Pancreas (tissue), 10 donors: Measurements from ENCODE around the gene MARK4. TPM values are rescaled to one million over a fixed set of nuclear protein-coding genes. Genes with fewer than 3 reads are reported as not detected.

Experiments
- ATAC-seq, 4 donors: fragments of 200-7000 bp; cut with Tn5 transposase; one replicate each; pipeline versions ENCODE4 v1.8.0 to v1.9.1; 2020; ENCODE audit warnings: mild to moderate bottlenecking in 4 of 4, moderate library complexity in 4 of 4
- DNase-seq, 6 donors: peaks; one replicate each; pipeline ENCODE4 v3.0.0-alpha.2; 2020
- FAIRE-seq: peaks from 2 replicates; lab custom pipeline; 2012; peaks lifted over from hg19 to GRCh38; lab: Jason Lieb, UNC
- H3K27ac ChIP-seq, 4 donors: fragments of 200-600 bp; sonication (generic); 1 replicate in 3 of 4; 2 replicates in 1 of 4; pipeline versions ENCODE4 v1.5.0 to v1.8.0; 2020
- H3K27me3 ChIP-seq, 4 donors: fragments of 200-600 bp; one replicate each; pipeline ENCODE4 v1.8.0; 2021
- H3K36me3 ChIP-seq, 3 donors: fragments of 200-600 bp; sonication (generic) in 1 of 3; one replicate each; pipeline versions ENCODE4 v1.5.0 to v1.8.0; 2020 to 2021
- H3K4me1 ChIP-seq, 3 donors: fragments of 200-600 bp; one replicate each; pipeline ENCODE4 v1.8.0; 2021
- H3K4me3 ChIP-seq, 4 donors: fragments of 200-600 bp; sonication (generic) in 2 of 4; one replicate each; pipeline versions ENCODE4 v1.5.0 to v1.8.0; 2020 to 2021
- H3K9me3 ChIP-seq, 4 donors: fragments of 200-600 bp; one replicate each; pipeline ENCODE4 v1.8.0; 2021
- CTCF ChIP-seq, 4 donors: fragments of 200-600 bp; sonication (generic) in 3 of 4; IDR thresholded peaks; one replicate each; pipeline versions ENCODE4 v1.5.0 to v1.8.0; 2021; ENCODE audit warnings: antibody characterized with exemption in 4 of 4
- WGBS, 2 donors: extraction: QIAGEN DNeasy Blood & Tissue Kit; methylation state at CpG; one replicate each; pipeline ENCODE4 v1.1.7; 2013; 5-methylcytosine and 5-hydroxymethylcytosine counted together
- intact Hi-C, 3 donors: fragments of 100-400 bp; cut with DNase I; formaldehyde crosslinking; loops; one replicate each; pipeline versions ENCODE4 v1.11.1 to v1.14.2; 2022
- polyA plus RNA-seq, 2 donors: library from polyadenylated mRNA; stranded (reverse); fragments of 200-250 nt; gene quantifications; one replicate each; pipeline ENCODE4 v1.2.3, GENCODE V29; 2013
- total RNA-seq, 6 donors: library from RNA; stranded (reverse); fragmentation: NEBNext Ultra II Directional in 4 of 6; extraction: Animal tissue kit (Norgen Biotek cat#: 25700) in 4 of 6; gene quantifications; one replicate each; pipeline versions ENCODE4 v1.2.1 to v1.2.4, GENCODE V29; 2021 to 2023
- donor health status: healthy with polysubstance abuse.
- donor health status: DM: no; HTN: no; CAD: no; lungs with moderate emphysema.
- donor health status: DM: no; HTN: no; CAD: no.
- donor health status: control.
- donor health status: control.
- donor health status: Bipolar disorder and iron deficiency.
- donor health status: DM: yes; HTN: yes; CAD: no.
- donor health status: DM: no; HTN: no; CAD: no.
- donor health status: DM: no; HTN: no; CAD: no.
- donor health status: DM: yes; HTN: yes; CAD: no.

Gene MARK4
- total and polyA plus RNA-seq, 8 donors, result 12.8 to 22.8 (median 20.0) TPM

- Histone ChIP-seq H3K4me3 (no peak overlapping the region), H3K27ac (no peak overlapping the region), H3K36me3 (no peaks in the 10 kb centered on the region), H3K27me3 (no peaks in the 10 kb centered on the region), H3K9me3 (no peaks in the 10 kb centered on the region), H3K4me1 (no peaks in the 10 kb centered on the region)
- TF ChIP-seq CTCF (IDR thresholded peaks at IDR 0.05), result no peak
- FAIRE-seq (no peak), ATAC-seq (no peak), DNase-seq (no peak)
- intact Hi-C loops, result no loop called here
- WGBS, 2 donors, result 92 to 96% methylated on average over 12 of the region's 12 CpGs
Measured at GRCh38 chr19:45303269-45304060, 52.4 kb downstream of the MARK4 start.

GRCh38 chr19:45304141-45304926, 53.3 kb downstream of the MARK4 start:
- Histone ChIP-seq H3K36me3 (no peaks in the 10 kb centered on the region), H3K9me3 (no peaks in the 10 kb centered on the region), H3K27me3 (no peaks in the 10 kb centered on the region), H3K4me1 (no peaks in the 10 kb centered on the region), H3K27ac (no peak overlapping the region), H3K4me3 (no peak overlapping the region)
- ATAC-seq (peak in 1 of 4 donors; percentile 5), FAIRE-seq (no peak), DNase-seq (no peak)
- no peak for TF ChIP-seq CTCF (IDR thresholded peaks at IDR 0.05)
- intact Hi-C loops, result no loop called here
- 64 to 69% methylated on average over 4 of the region's 4 CpGs for WGBS, 2 donors

- TF ChIP-seq CTCF (IDR thresholded peaks at IDR 0.05), result no peak
- ATAC-seq, result peak in 1 of 4 donors; percentile 24
- DNase-seq, result no peak
- Histone ChIP-seq H3K9me3 (no peaks in the 10 kb centered on the region), H3K4me1 (no peaks in the 10 kb centered on the region), H3K4me3 (no peak overlapping the region), H3K27me3 (no peaks in the 10 kb centered on the region), H3K36me3 (no peaks in the 10 kb centered on the region), H3K27ac (no peak overlapping the region)
- FAIRE-seq, result no peak
- intact Hi-C loops, result no loop called here
- WGBS, 2 donors, result 51 to 63% methylated on average over 4 of the region's 4 CpGs
Measured at GRCh38 chr19:45305007-45305406, 53.9 kb downstream of the MARK4 start.

- Histone ChIP-seq H3K27ac (no peak overlapping the region), H3K36me3 (no peaks in the 10 kb centered on the region), H3K4me1 (no peaks in the 10 kb centered on the region), H3K27me3 (no peaks in the 10 kb centered on the region), H3K4me3 (no peak overlapping the region), H3K9me3 (no peaks in the 10 kb centered on the region)
- no peak for FAIRE-seq
- WGBS, 2 donors, result 11 to 14% methylated on average over 5 of the region's 5 CpGs
- no peak for ATAC-seq
- no peak for DNase-seq
- intact Hi-C loops, result no loop called here
- no peak for TF ChIP-seq CTCF (IDR thresholded peaks at IDR 0.05)
Measured at GRCh38 chr19:45305421-45305820, 54.4 kb downstream of the MARK4 start.
